ENCODE measurements around the gene CCDC192.
"Not testable (repeated sequence)": the region's sequence is repeated elsewhere in the genome, so short reads cannot be mapped to it uniquely, and the experiment has no call there.

CCDC192 gene

GRCh38 chr5:127754259-127754658 is 51.1 kb downstream of the CCDC192 start:
- no peak overlapping the region for H3K4me3 ChIP-seq (ENCODE audit: low read length)
- no peak for DNase-seq (ENCODE audit: low read depth, low spot score)

- H3K4me3 ChIP-seq (ENCODE audit: low read length) = no peak overlapping the region
- DNase-seq (ENCODE audit: low read depth, low spot score) = no peak
Observed at GRCh38 chr5:127754706-127755105, 51.5 kb downstream of the CCDC192 start.

GRCh38 chr5:127757576-127757975 is 54.4 kb downstream of the CCDC192 start:
- peak; percentile 45 for DNase-seq (ENCODE audit: low read depth, low spot score)
- no peak overlapping the region for H3K4me3 ChIP-seq (ENCODE audit: low read length)

GRCh38 chr5:127758766-127759283 is 55.6 kb downstream of the CCDC192 start:
- DNase-seq (ENCODE audit: low read depth, low spot score) = no peak
- H3K4me3 ChIP-seq (ENCODE audit: low read length) = no peak overlapping the region

GRCh38 chr5:127761869-127762268 is 58.7 kb downstream of the CCDC192 start:
- H3K4me3 ChIP-seq (ENCODE audit: low read length) = no peak overlapping the region
- no peak for DNase-seq (ENCODE audit: low read depth, low spot score)

- H3K4me3 ChIP-seq (ENCODE audit: low read length) = no peak overlapping the region
- no peak for DNase-seq (ENCODE audit: low read depth, low spot score)
Observed at GRCh38 chr5:127762412-127762811, 59.2 kb downstream of the CCDC192 start.

GRCh38 chr5:127766676-127767335 is 63.6 kb downstream of the CCDC192 start:
- no peak for DNase-seq (ENCODE audit: low read depth, low spot score)
- H3K4me3 ChIP-seq (ENCODE audit: low read length) = no peak overlapping the region

- DNase-seq (ENCODE audit: low read depth, low spot score) = no peak
- no peak overlapping the region for H3K4me3 ChIP-seq (ENCODE audit: low read length)
Observed at GRCh38 chr5:127769386-127769785, 66.2 kb downstream of the CCDC192 start.

- H3K4me3 ChIP-seq (ENCODE audit: low read length) = no peak overlapping the region
- no peak for DNase-seq (ENCODE audit: low read depth, low spot score)
Observed at GRCh38 chr5:127770272-127770671, 67.1 kb downstream of the CCDC192 start.

GRCh38 chr5:127772531-127772930 is 69.3 kb downstream of the CCDC192 start:
- H3K4me3 ChIP-seq (ENCODE audit: low read length) = no peak overlapping the region

GRCh38 chr5:127774221-127774620 is 71.0 kb downstream of the CCDC192 start:
- DNase-seq (ENCODE audit: low read depth, low spot score) = no peak
- no peak overlapping the region for H3K4me3 ChIP-seq (ENCODE audit: low read length)

More at GRCh38 chr5:127772531-127772930, 69.3 kb downstream of the CCDC192 start:
- DNase-seq (ENCODE audit: low read depth, low spot score) = no peak

GRCh38 chr5:127776477-127776876 is 73.3 kb downstream of the CCDC192 start:
- no peak overlapping the region for H3K4me3 ChIP-seq (ENCODE audit: low read length)
- no peak for DNase-seq (ENCODE audit: low read depth, low spot score)

- no peak overlapping the region for H3K4me3 ChIP-seq (ENCODE audit: low read length)
- DNase-seq (ENCODE audit: low read depth, low spot score) = no peak
Observed at GRCh38 chr5:127777957-127778356, 74.8 kb downstream of the CCDC192 start.

GRCh38 chr5:127782450-127782849 is 79.3 kb downstream of the CCDC192 start:
- H3K4me3 ChIP-seq (ENCODE audit: low read length); DNase-seq (ENCODE audit: low read depth, low spot score): not testable (repeated sequence)

GRCh38 chr5:127785098-127785927 is 82.1 kb downstream of the CCDC192 start:
- H3K4me3 ChIP-seq (ENCODE audit: low read length) = no peak overlapping the region
- peak; percentile 27 for DNase-seq (ENCODE audit: low read depth, low spot score)

GRCh38 chr5:127791439-127791838 is 88.2 kb downstream of the CCDC192 start:
- no peak for DNase-seq (ENCODE audit: low read depth, low spot score)
- no peak overlapping the region for H3K4me3 ChIP-seq (ENCODE audit: low read length)

- not testable (repeated sequence) for H3K4me3 ChIP-seq (ENCODE audit: low read length); DNase-seq (ENCODE audit: low read depth, low spot score)
Observed at GRCh38 chr5:127791908-127792307, 88.7 kb downstream of the CCDC192 start.

- H3K4me3 ChIP-seq (ENCODE audit: low read length) = no peak overlapping the region
- no peak for DNase-seq (ENCODE audit: low read depth, low spot score)
Observed at GRCh38 chr5:127793052-127793451, 89.9 kb downstream of the CCDC192 start.

- no peak for DNase-seq (ENCODE audit: low read depth, low spot score)
- no peak overlapping the region for H3K4me3 ChIP-seq (ENCODE audit: low read length)
Observed at GRCh38 chr5:127793879-127794278, 90.7 kb downstream of the CCDC192 start.

GRCh38 chr5:127796211-127796610 is 93.0 kb downstream of the CCDC192 start:
- no peak for DNase-seq (ENCODE audit: low read depth, low spot score)
- H3K4me3 ChIP-seq (ENCODE audit: low read length) = no peak overlapping the region
